Trophoblast cell (in vitro differentiated cells and primary cell): Measurements from ENCODE around the gene GARNL3.

Source experiments
- DNase-seq, 2 donors: peaks; one replicate each; pipeline ENCODE4 v3.0.0-alpha.2; 2016
- H2AFZ ChIP-seq: 2 replicates; pipeline ENCODE4 v1.6.1; 2013; ENCODE audit warnings: low read length, moderate library complexity, mild to moderate bottlenecking; ENCODE audit not compliant: insufficient read depth, poor library complexity
- H2AK5ac ChIP-seq: 2 replicates; pipeline ENCODE4 v1.6.1; 2013; ENCODE audit warnings: mild to moderate bottlenecking, low read length
- H2BK120ac ChIP-seq: 2 replicates; pipeline ENCODE4 v1.6.1; 2013; ENCODE audit warnings: low read length, mild to moderate bottlenecking, moderate library complexity; ENCODE audit not compliant: insufficient read depth, poor library complexity
- H2BK12ac ChIP-seq: 2 replicates; pipeline ENCODE4 v1.6.1; 2013; ENCODE audit warnings: mild to moderate bottlenecking, low read length, moderate library complexity
- H2BK5ac ChIP-seq: 2 replicates; pipeline ENCODE4 v1.6.1; 2013; ENCODE audit warnings: low read length, low read depth, moderate library complexity, mild to moderate bottlenecking; ENCODE audit not compliant: poor library complexity
- H3K14ac ChIP-seq: 2 replicates; pipeline ENCODE4 v1.6.1; 2013; ENCODE audit warnings: mild to moderate bottlenecking, low read length
- H3K18ac ChIP-seq: 2 replicates; pipeline ENCODE4 v1.6.1; 2013; ENCODE audit warnings: mild to moderate bottlenecking, low read length
- H3K23ac ChIP-seq: 2 replicates; pipeline ENCODE4 v1.6.1; 2013; ENCODE audit warnings: low read length
- H3K27ac ChIP-seq: 2 replicates; pipeline ENCODE4 v1.5.1; 2013; ENCODE audit warnings: low read depth, mild to moderate bottlenecking, inconsistent platforms, low read length, moderate library complexity
- H3K27me3 ChIP-seq: 2 replicates; pipeline ENCODE4 v1.6.1; 2013; ENCODE audit warnings: inconsistent platforms, mild to moderate bottlenecking, low read length, moderate library complexity; ENCODE audit not compliant: insufficient read depth
- H3K36me3 ChIP-seq, 2 experiments: 1 replicate in 1 of 2; 2 replicates in 1 of 2; pipeline ENCODE4 v1.6.1; 2013; ENCODE audit warnings: low read length in 2 of 2, mild to moderate bottlenecking in 2 of 2, moderate library complexity in 1 of 2; ENCODE audit not compliant: insufficient read depth in 2 of 2, control insufficient read depth in 1 of 2
- H3K4ac ChIP-seq: 2 replicates; pipeline ENCODE4 v1.6.1; 2013; ENCODE audit warnings: low read depth, mild to moderate bottlenecking, low read length, moderate library complexity
- H3K4me1 ChIP-seq, 2 experiments: 1 replicate in 1 of 2; 2 replicates in 1 of 2; pipeline ENCODE4 v1.6.1; 2013; ENCODE audit warnings: low read length in 2 of 2, mild to moderate bottlenecking in 2 of 2, moderate library complexity in 1 of 2; ENCODE audit not compliant: insufficient read depth in 2 of 2, control insufficient read depth in 1 of 2
- H3K4me2 ChIP-seq: 2 replicates; pipeline ENCODE4 v1.6.1; 2013; ENCODE audit warnings: inconsistent platforms, mild to moderate bottlenecking, low read length, moderate library complexity
- H3K4me3 ChIP-seq: 2 replicates; pipeline ENCODE4 v1.5.1; 2013; ENCODE audit warnings: mild to moderate bottlenecking, low read depth, low read length, inconsistent platforms
- H3K79me1 ChIP-seq: one replicate; pipeline ENCODE4 v1.6.1; 2013; ENCODE audit warnings: low read length
- H3K79me2 ChIP-seq: 2 replicates; pipeline ENCODE4 v1.6.1; 2013; ENCODE audit warnings: low read length, mild to moderate bottlenecking; ENCODE audit not compliant: control insufficient read depth, insufficient read depth, poor library complexity
- H3K9ac ChIP-seq: 2 replicates; pipeline ENCODE4 v1.6.1; 2013; ENCODE audit warnings: mild to moderate bottlenecking, low read length
- H3K9me3 ChIP-seq: 2 replicates; pipeline ENCODE4 v1.6.1; 2013; ENCODE audit warnings: low read depth, mild to moderate bottlenecking, control low read depth, inconsistent platforms, low read length; ENCODE audit not compliant: insufficient read depth
- H4K12ac ChIP-seq: 2 replicates; pipeline ENCODE4 v1.6.1; 2013; ENCODE audit warnings: low read depth, mild to moderate bottlenecking, low read length, moderate library complexity
- H4K8ac ChIP-seq: 2 replicates; pipeline ENCODE4 v1.6.1; 2013; ENCODE audit warnings: low read depth, mild to moderate bottlenecking, low read length, moderate library complexity
- H4K91ac ChIP-seq: one replicate; pipeline ENCODE4 v1.6.1; 2013; ENCODE audit warnings: low read depth, mild to moderate bottlenecking, low read length, moderate library complexity
- WGBS: extraction: QIAGEN DNeasy Blood & Tissue Kit; methylation state at CpG from one replicate; pipeline ENCODE4 v1.1.7; 2013; ENCODE audit warnings: missing lambda C conversion rate; ENCODE audit not compliant: insufficient read length, insufficient coverage; ENCODE audit errors: extremely low coverage; 5-methylcytosine and 5-hydroxymethylcytosine counted together

Gene GARNL3

GRCh38 chr9:127255692-127256091, 8.9 kb upstream of the GARNL3 start:
- H3K4me1 ChIP-seq: peaks cover 5 to 14% of the 10 kb centered on the region in 2 experiments
- no peaks in the 10 kb centered on the region for H3K36me3 ChIP-seq
- no peak overlapping the region for H3K23ac ChIP-seq
- H4K12ac ChIP-seq: no peak overlapping the region
- H3K14ac ChIP-seq: no peak overlapping the region
- H3K79me1 ChIP-seq: peaks cover 2% of the 10 kb centered on the region
- no peaks in the 10 kb centered on the region for H3K79me2 ChIP-seq
- H3K9me3 ChIP-seq: no peaks in the 10 kb centered on the region
- DNase-seq: no peak
- H3K9ac ChIP-seq: no peak overlapping the region
- no peak overlapping the region for H3K4ac ChIP-seq
- no peak overlapping the region for H3K18ac ChIP-seq
- H2AK5ac ChIP-seq: no peak overlapping the region
- no peak overlapping the region for H3K4me3 ChIP-seq
- H2BK5ac ChIP-seq: no peak overlapping the region
- no peak overlapping the region for H2BK12ac ChIP-seq
- H4K8ac ChIP-seq: no peak overlapping the region
- no peaks in the 10 kb centered on the region for H3K27me3 ChIP-seq
- no peak overlapping the region for H2AFZ ChIP-seq
- H3K4me2 ChIP-seq: no peak overlapping the region
- H2BK120ac ChIP-seq: no peak overlapping the region
- no peak overlapping the region for H4K91ac ChIP-seq
- no peak overlapping the region for H3K27ac ChIP-seq

GRCh38 chr9:127256324-127256723, 8.2 kb upstream of the GARNL3 start:
- no peak overlapping the region for H3K27ac ChIP-seq
- H3K9me3 ChIP-seq: no peaks in the 10 kb centered on the region
- H3K23ac ChIP-seq: no peak overlapping the region
- WGBS: no CpG with 5 or more reads among the region's 5 CpGs
- H3K18ac ChIP-seq: no peak overlapping the region
- H3K9ac ChIP-seq: no peak overlapping the region
- DNase-seq: no peak
- H3K4me3 ChIP-seq: no peak overlapping the region
- H4K8ac ChIP-seq: no peak overlapping the region
- H3K14ac ChIP-seq: no peak overlapping the region
- no peak overlapping the region for H2BK5ac ChIP-seq
- no peaks in the 10 kb centered on the region for H3K27me3 ChIP-seq
- H3K36me3 ChIP-seq: no peaks in the 10 kb centered on the region
- H2AK5ac ChIP-seq: no peak overlapping the region
- no peak overlapping the region for H2BK12ac ChIP-seq
- H3K79me1 ChIP-seq: peaks cover 2% of the 10 kb centered on the region
- no peak overlapping the region for H2BK120ac ChIP-seq
- H3K79me2 ChIP-seq: no peaks in the 10 kb centered on the region
- no peak overlapping the region for H2AFZ ChIP-seq
- H4K12ac ChIP-seq: no peak overlapping the region
- H3K4me2 ChIP-seq: no peak overlapping the region
- H3K4ac ChIP-seq: no peak overlapping the region
- H4K91ac ChIP-seq: no peak overlapping the region
- peaks cover 5 to 14% of the 10 kb centered on the region in 2 experiments for H3K4me1 ChIP-seq

GRCh38 chr9:127258606-127259471, 5.7 kb upstream of the GARNL3 start:
- no peak overlapping the region for H2AFZ ChIP-seq
- H3K27ac ChIP-seq: no peak overlapping the region
- no peak overlapping the region for H2BK5ac ChIP-seq
- H4K12ac ChIP-seq: no peak overlapping the region
- no peaks in the 10 kb centered on the region for H3K79me2 ChIP-seq
- H3K4me1 ChIP-seq: peaks cover 5 to 14% of the 10 kb centered on the region in 2 experiments
- no peak overlapping the region for H3K18ac ChIP-seq
- H3K4me2 ChIP-seq: no peak overlapping the region
- no peaks in the 10 kb centered on the region for H3K36me3 ChIP-seq
- no peak overlapping the region for H2AK5ac ChIP-seq
- H3K27me3 ChIP-seq: no peaks in the 10 kb centered on the region
- no peak overlapping the region for H2BK120ac ChIP-seq
- no peak overlapping the region for H3K4ac ChIP-seq
- no peak overlapping the region for H3K4me3 ChIP-seq
- H3K9ac ChIP-seq: no peak overlapping the region
- H4K8ac ChIP-seq: no peak overlapping the region
- no CpG with 5 or more reads among the region's 7 CpGs for WGBS
- no peak overlapping the region for H3K23ac ChIP-seq
- peaks cover 2% of the 10 kb centered on the region for H3K79me1 ChIP-seq
- no peak overlapping the region for H2BK12ac ChIP-seq
- DNase-seq: no peak
- no peak overlapping the region for H4K91ac ChIP-seq
- H3K14ac ChIP-seq: no peak overlapping the region
- H3K9me3 ChIP-seq: no peaks in the 10 kb centered on the region

- no peak overlapping the region for H4K12ac ChIP-seq
- no peak overlapping the region for H3K9ac ChIP-seq
- DNase-seq: no peak
- no peak overlapping the region for H2AK5ac ChIP-seq
- H3K9me3 ChIP-seq: no peaks in the 10 kb centered on the region
- no peak overlapping the region for H4K91ac ChIP-seq
- no peak overlapping the region for H3K18ac ChIP-seq
- H3K27ac ChIP-seq: no peak overlapping the region
- H2AFZ ChIP-seq: no peak overlapping the region
- no peaks in the 10 kb centered on the region for H3K27me3 ChIP-seq
- no peak overlapping the region for H3K4me2 ChIP-seq
- no peak overlapping the region for H2BK5ac ChIP-seq
- no peaks in the 10 kb centered on the region for H3K79me2 ChIP-seq
- H3K4ac ChIP-seq: no peak overlapping the region
- H3K4me1 ChIP-seq: peaks cover 5 to 14% of the 10 kb centered on the region in 2 experiments
- H4K8ac ChIP-seq: no peak overlapping the region
- no peak overlapping the region for H2BK120ac ChIP-seq
- peaks cover 2% of the 10 kb centered on the region for H3K79me1 ChIP-seq
- H3K4me3 ChIP-seq: no peak overlapping the region
- no peak overlapping the region for H3K14ac ChIP-seq
- H3K23ac ChIP-seq: no peak overlapping the region
- no peak overlapping the region for H2BK12ac ChIP-seq
- no peaks in the 10 kb centered on the region for H3K36me3 ChIP-seq
These were observed 2.0 kb upstream of the GARNL3 start for GRCh38 chr9:127262602-127263001.
